ENCODE data around the gene TMEM131L. TPM values are rescaled to one million over a fixed set of nuclear protein-coding genes. Genes with fewer than 3 reads are reported as not detected.
A peak's percentile ranks its signal among the peaks of the same experiment; 100 is the strongest.

Gene TMEM131L
- polyA plus RNA-seq, 3 donors, result 11.2 to 58.3 (median 26.0) TPM

DNA sequence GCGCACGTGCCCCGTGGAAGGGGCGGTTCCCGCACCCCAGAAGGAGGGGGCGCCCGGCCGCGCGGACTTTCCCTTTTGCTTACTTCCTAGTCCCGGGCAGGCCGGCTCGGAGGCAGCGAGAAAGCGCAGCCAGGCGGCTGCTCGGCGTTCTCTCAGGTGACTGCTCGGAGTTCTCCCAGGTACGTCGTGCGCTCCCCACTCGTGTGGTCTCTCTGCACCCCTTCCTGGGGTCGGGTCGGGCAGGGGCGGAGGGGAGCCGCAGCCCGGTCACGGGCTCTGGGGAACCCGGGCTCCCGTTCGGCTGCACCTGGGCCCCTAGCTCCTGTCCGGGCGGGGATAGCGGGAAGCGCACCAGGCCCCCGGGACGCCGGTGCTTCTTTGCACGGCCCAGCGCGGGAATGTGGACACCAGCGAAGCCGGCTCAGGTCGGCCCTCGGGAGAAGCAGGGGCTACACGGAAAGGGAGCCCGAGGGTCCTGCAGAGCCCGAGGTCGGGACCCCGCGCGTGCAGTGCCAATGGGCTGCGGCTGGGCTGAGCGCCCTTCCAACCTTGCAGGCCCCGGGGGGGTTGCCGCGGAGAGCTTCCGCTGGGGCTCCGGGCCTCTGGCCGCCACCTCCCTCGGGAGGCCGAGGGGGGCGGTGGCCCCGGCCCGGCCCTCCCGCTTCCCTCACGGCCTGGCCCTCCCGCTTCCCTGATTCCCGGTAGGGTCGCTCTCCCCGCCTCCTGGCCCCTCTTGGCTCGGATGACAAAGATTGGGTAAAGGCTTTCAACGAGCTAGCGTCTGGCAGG, 218.2 kb downstream of the TMEM131L start, which contains the start of gene TLR2:
Gene TLR2 (plus strand): TSS at position 99 of the 789 bp plus-strand sequence. CDS start 18,628 bp downstream, outside the sequence.
- peaks cover 10 to 24% (median 16%) of the 10 kb centered on the region in 7 donors for H3K9me3 Mint-ChIP-seq
- H3K4me2 ChIP-seq (replicated peaks; ENCODE audit: extremely low read depth, low read length, poor library complexity, severe bottlenecking), result peak within 1 kb of the TSS; percentile 82
- H2AFZ ChIP-seq (ENCODE audit: insufficient read depth, low read depth, low read length, poor library complexity, severe bottlenecking), result peak within 1 kb of the TSS; percentile 66
- peak within 1 kb of the TSS; percentile 90 to 97 (median 95) for H3K27ac Mint-ChIP-seq
- peaks cover 29 to 68% of the 10 kb centered on the region in 2 donors for H3K4me1 ChIP-seq (ENCODE audit: control insufficient read depth in 1 of 2, insufficient read depth in 2 of 2, low read length in 2 of 2)
- no peaks in the 10 kb centered on the region for H3K27me3 ChIP-seq (ENCODE audit: control insufficient read depth in 2 of 2, insufficient read depth in 2 of 2, low read length in 2 of 2)
- H3K9me3 ChIP-seq (replicated peaks in 1 of 2; ENCODE audit: control insufficient read depth in 1 of 2, insufficient read depth in 1 of 2, low read length in 2 of 2), result peaks cover 14 to 19% of the 10 kb centered on the region in 2 donors
- H3K9ac ChIP-seq (ENCODE audit: insufficient read depth, low read length, poor library complexity, severe bottlenecking), result peak within 1 kb of the TSS; percentile 98
- intact Hi-C loops (cut with micrococcal nuclease), result loop anchor here in 1 of 2 donors (5.0 to 10.0 kb wide), 2 partner anchors 42 to 60 kb away; no protein-coding TSS in a partner anchor
- peaks cover 42 to 43% of the 10 kb centered on the region in 2 donors for H3K36me3 Mint-ChIP-seq
- TF ChIP-seq, protein P1, sequence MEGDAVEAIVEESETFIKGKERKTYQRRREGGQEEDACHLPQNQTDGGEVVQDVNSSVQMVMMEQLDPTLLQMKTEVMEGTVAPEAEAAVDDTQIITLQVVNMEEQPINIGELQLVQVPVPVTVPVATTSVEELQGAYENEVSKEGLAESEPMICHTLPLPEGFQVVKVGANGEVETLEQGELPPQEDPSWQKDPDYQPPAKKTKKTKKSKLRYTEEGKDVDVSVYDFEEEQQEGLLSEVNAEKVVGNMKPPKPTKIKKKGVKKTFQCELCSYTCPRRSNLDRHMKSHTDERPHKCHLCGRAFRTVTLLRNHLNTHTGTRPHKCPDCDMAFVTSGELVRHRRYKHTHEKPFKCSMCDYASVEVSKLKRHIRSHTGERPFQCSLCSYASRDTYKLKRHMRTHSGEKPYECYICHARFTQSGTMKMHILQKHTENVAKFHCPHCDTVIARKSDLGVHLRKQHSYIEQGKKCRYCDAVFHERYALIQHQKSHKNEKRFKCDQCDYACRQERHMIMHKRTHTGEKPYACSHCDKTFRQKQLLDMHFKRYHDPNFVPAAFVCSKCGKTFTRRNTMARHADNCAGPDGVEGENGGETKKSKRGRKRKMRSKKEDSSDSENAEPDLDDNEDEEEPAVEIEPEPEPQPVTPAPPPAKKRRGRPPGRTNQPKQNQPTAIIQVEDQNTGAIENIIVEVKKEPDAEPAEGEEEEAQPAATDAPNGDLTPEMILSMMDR (IDR thresholded peaks at IDR 0.05), result peak; percentile 9
- H3K27ac ChIP-seq (ENCODE audit: low read depth in 1 of 2, low read length in 2 of 2), result peak within 1 kb of the TSS; percentile 77 to 96
- DNase-seq, result peak; percentile 84 to 87 (median 85)
- peaks cover 34% of the 10 kb centered on the region for H4K20me1 ChIP-seq (ENCODE audit: insufficient read depth, low read length)
- peaks cover 24 to 34% of the 10 kb centered on the region in 2 donors for H3K36me3 ChIP-seq (replicated peaks in 1 of 2; ENCODE audit: control insufficient read depth in 1 of 2, insufficient read depth in 2 of 2, low read length in 2 of 2)
- peaks cover 43% of the 10 kb centered on the region for H3K4me1 Mint-ChIP-seq
- under 1% methylated on average over 75 of the region's 75 CpGs for WGBS (ENCODE audit: insufficient coverage)
- H3K4me3 Mint-ChIP-seq, result peak within 1 kb of the TSS; percentile 94 to 99
- peak within 1 kb of the TSS; percentile 93 to 98 (median 94) for H3K4me3 ChIP-seq (replicated peaks in 1 of 3; ENCODE audit: low read depth in 2 of 3, low read length in 3 of 3)
- H3K27me3 Mint-ChIP-seq (ENCODE audit: low read depth in 3 of 3), result peaks cover 0 to 4% (median 0%) of the 10 kb centered on the region in 3 donors
- H3K79me2 ChIP-seq (ENCODE audit: insufficient read depth, low read length), result peaks cover 62% of the 10 kb centered on the region

DNA sequence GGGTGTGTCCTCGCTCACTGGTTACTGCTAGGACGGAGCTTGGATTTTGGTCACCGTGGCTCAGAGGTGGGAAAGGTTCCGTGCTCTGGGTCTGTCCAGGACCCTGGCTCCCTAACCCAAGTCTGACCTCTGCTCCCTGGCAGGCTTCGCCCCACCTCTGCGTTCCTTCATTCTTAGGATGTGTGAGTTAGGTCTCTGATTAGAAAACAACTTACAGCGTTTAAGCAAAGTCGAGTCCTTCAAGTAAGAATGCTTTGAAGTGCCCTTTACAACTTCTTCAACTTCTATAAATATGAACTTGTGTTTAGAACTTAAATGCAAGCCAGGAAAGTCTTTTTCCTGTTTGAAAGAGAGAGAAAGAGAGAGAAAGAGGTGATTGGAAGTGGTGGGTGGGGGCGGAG, 218.8 kb downstream of the TMEM131L start:
- TF ChIP-seq, protein P1 (IDR thresholded peaks at IDR 0.05), result no peak
- peaks cover 48 to 49% of the 10 kb centered on the region in 2 donors for H3K36me3 Mint-ChIP-seq
- Histone ChIP-seq H4K20me1 (ENCODE audit: insufficient read depth, low read length) (peaks cover 40% of the 10 kb centered on the region), H3K27me3 (ENCODE audit: control insufficient read depth in 2 of 2, insufficient read depth in 2 of 2, low read length in 2 of 2) (no peaks in the 10 kb centered on the region), H3K9me3 (replicated peaks in 1 of 2; ENCODE audit: control insufficient read depth in 1 of 2, insufficient read depth in 1 of 2, low read length in 2 of 2) (peaks cover 18 to 22% of the 10 kb centered on the region in 2 donors), H3K27ac (ENCODE audit: low read depth in 1 of 2, low read length in 2 of 2) (peak overlapping the region; percentile 77 to 96), H3K36me3 (replicated peaks in 1 of 2; ENCODE audit: control insufficient read depth in 1 of 2, insufficient read depth in 2 of 2, low read length in 2 of 2) (peaks cover 29 to 40% of the 10 kb centered on the region in 2 donors), H3K79me2 (ENCODE audit: insufficient read depth, low read length) (peaks cover 68% of the 10 kb centered on the region), H3K4me3 (replicated peaks in 1 of 3; ENCODE audit: low read depth in 2 of 3, low read length in 3 of 3) (peak overlapping the region; percentile 93 to 98 (median 94)), H3K4me1 (ENCODE audit: control insufficient read depth in 1 of 2, insufficient read depth in 2 of 2, low read length in 2 of 2) (peaks cover 23 to 62% of the 10 kb centered on the region in 2 donors), H3K9ac (ENCODE audit: insufficient read depth, low read length, poor library complexity, severe bottlenecking) (peak overlapping the region; percentile 98), H3K4me2 (replicated peaks; ENCODE audit: extremely low read depth, low read length, poor library complexity, severe bottlenecking) (peak overlapping the region; percentile 82), H2AFZ (ENCODE audit: insufficient read depth, low read depth, low read length, poor library complexity, severe bottlenecking) (peak overlapping the region; percentile 66)
- intact Hi-C loops (cut with micrococcal nuclease), result loop anchor here (5.0 to 10.0 kb wide), 2 partner anchors 43 to 60 kb away; no protein-coding TSS in a partner anchor
- peaks cover 37% of the 10 kb centered on the region for H3K4me1 Mint-ChIP-seq
- peaks cover 15 to 28% (median 20%) of the 10 kb centered on the region in 7 donors for H3K9me3 Mint-ChIP-seq
- DNase-seq, result no peak
- H3K4me3 Mint-ChIP-seq, result peak overlapping the region; percentile 94 to 99
- WGBS (ENCODE audit: insufficient coverage), result 0% methylated on average over 4 of the region's 9 CpGs
- H3K27me3 Mint-ChIP-seq (ENCODE audit: low read depth in 3 of 3), result peaks cover 0 to 4% (median 0%) of the 10 kb centered on the region in 3 donors
- H3K27ac Mint-ChIP-seq, result peak overlapping the region; percentile 90 to 97 (median 95)

Measured in CD14-positive monocyte (primary cell).